IMR-90 (cell line): ENCODE results near the gene LRRC56. TPM values are rescaled to one million over a fixed set of nuclear protein-coding genes. Genes with fewer than 3 reads are reported as not detected.

ENCODE experiments used
- ATAC-seq: fragments of 200-7000 bp; cut with Tn5 transposase; 2 replicates; pipeline ENCODE4 v1.9.1; 2020; ENCODE audit warnings: low read depth, mild to moderate bottlenecking, moderate library complexity
- BruUV-seq: library from RNA; stranded (reverse); fragments of 400-500 nt; replicated peaks from 2 replicates; lab custom pipeline; 2021; lab: Mats Ljungman, UMichigan
- CTCF ChIA-PET: fragments of 300-600 bp; formaldehyde crosslinking; extraction: SDS; loops from one replicate; lab custom pipeline; 2021; ENCODE audit warnings: antibody characterized with exemption; lab: Yijun Ruan, JAX
- POLR2A ChIA-PET: fragments of 300-600 bp; sonication (Branson Sonifier 250); formaldehyde crosslinking; loops from one replicate; lab custom pipeline; 2022; ENCODE audit warnings: antibody characterized with exemption; ENCODE audit not compliant: unreplicated experiment; lab: Charles Lee
- DNase-seq: peaks from one replicate; pipeline ENCODE4 v3.0.0; 2013
- H2AFZ ChIP-seq: replicated peaks from 2 replicates; pipeline ENCODE3; 2013; ENCODE audit warnings: low read length, mild to moderate bottlenecking; ENCODE audit not compliant: poor library complexity
- H2AK5ac ChIP-seq: 2 replicates; pipeline ENCODE4 v1.6.1; 2013; ENCODE audit warnings: low read depth, low read length, inconsistent platforms
- H2AK9ac ChIP-seq: replicated peaks from 2 replicates; pipeline ENCODE3; 2013; ENCODE audit warnings: mild to moderate bottlenecking, low read depth, low read length, moderate library complexity; ENCODE audit not compliant: poor library complexity
- H2BK120ac ChIP-seq: 2 replicates; pipeline ENCODE4 v1.6.1; 2013; ENCODE audit warnings: low read depth, low read length, inconsistent platforms
- H2BK15ac ChIP-seq: 3 replicates; pipeline ENCODE4 v1.6.1; 2013; ENCODE audit warnings: low read depth, low read length, inconsistent platforms
- H2BK20ac ChIP-seq: 2 replicates; pipeline ENCODE4 v1.6.1; 2013; ENCODE audit warnings: low read depth, mild to moderate bottlenecking, inconsistent platforms, low read length, moderate library complexity
- H2BK5ac ChIP-seq: 2 replicates; pipeline ENCODE4 v1.6.1; 2013; ENCODE audit warnings: mild to moderate bottlenecking, low read depth, low read length, inconsistent platforms; ENCODE audit not compliant: poor library complexity, severe bottlenecking
- H3K14ac ChIP-seq: replicated peaks from 2 replicates; pipeline ENCODE4 v1.6.1; 2013; ENCODE audit warnings: low read depth, low read length, inconsistent platforms
- H3K18ac ChIP-seq: 2 replicates; pipeline ENCODE4 v1.6.1; 2013; ENCODE audit warnings: low read depth, low read length, control low read depth
- H3K23ac ChIP-seq: 2 replicates; pipeline ENCODE4 v1.6.1; 2013; ENCODE audit warnings: low read depth, low read length, inconsistent platforms
- H3K27ac ChIP-seq: 2 replicates; pipeline ENCODE4 v1.5.1; 2013; ENCODE audit warnings: mild to moderate bottlenecking, control low read depth, low read length; ENCODE audit not compliant: insufficient read depth
- H3K27me3 ChIP-seq: 2 replicates; pipeline ENCODE4 v1.6.1; 2013; ENCODE audit warnings: low read length; ENCODE audit not compliant: control insufficient read depth, insufficient read depth
- H3K36me3 ChIP-seq: 2 replicates; pipeline ENCODE4 v1.6.1; 2013; ENCODE audit warnings: low read length, mixed read lengths; ENCODE audit not compliant: control insufficient read depth, insufficient read depth
- H3K4ac ChIP-seq: 2 replicates; pipeline ENCODE4 v1.6.1; 2013; ENCODE audit warnings: low read depth, low read length, inconsistent platforms
- H3K4me1 ChIP-seq: 2 replicates; pipeline ENCODE4 v1.6.1; 2013; ENCODE audit warnings: low read length, mixed read lengths; ENCODE audit not compliant: control insufficient read depth, insufficient read depth
- H3K4me2 ChIP-seq: 2 replicates; pipeline ENCODE4 v1.6.1; 2013; ENCODE audit warnings: low read depth, mild to moderate bottlenecking, control low read depth, low read length, moderate library complexity
- H3K4me3 ChIP-seq: 2 replicates; pipeline ENCODE4 v1.5.1; 2013; ENCODE audit warnings: low read depth, mild to moderate bottlenecking, control low read depth, low read length, moderate library complexity; ENCODE audit not compliant: insufficient read depth
- H3K56ac ChIP-seq: 2 replicates; pipeline ENCODE4 v1.6.1; 2013; ENCODE audit warnings: low read length, inconsistent platforms; ENCODE audit not compliant: insufficient read depth; ENCODE audit errors: extremely low read depth
- H3K79me1 ChIP-seq, 2 experiments: 2 replicates each; pipeline ENCODE4 v1.6.1; 2013; ENCODE audit warnings: low read length in 2 of 2, inconsistent platforms in 1 of 2, low read depth in 1 of 2
- H3K9ac ChIP-seq: 2 replicates; pipeline ENCODE4 v1.6.1; 2013; ENCODE audit warnings: low read depth, low read length, control low read depth
- H3K9me1 ChIP-seq: 2 replicates; pipeline ENCODE4 v1.6.1; 2013; ENCODE audit warnings: low read length, inconsistent platforms; ENCODE audit not compliant: insufficient read depth
- H3K9me3 ChIP-seq: 2 replicates; pipeline ENCODE4 v1.6.1; 2013; ENCODE audit warnings: low read length; ENCODE audit not compliant: control insufficient read depth, insufficient read depth
- H4K20me1 ChIP-seq: 2 replicates; pipeline ENCODE4 v1.6.1; 2013; ENCODE audit warnings: low read length, inconsistent platforms; ENCODE audit not compliant: insufficient read depth
- H4K5ac ChIP-seq: 2 replicates; pipeline ENCODE4 v1.6.1; 2013; ENCODE audit warnings: mild to moderate bottlenecking, low read depth, low read length, control low read depth
- H4K8ac ChIP-seq, 2 experiments: 2 replicates each; pipeline ENCODE4 v1.6.1; 2013; ENCODE audit warnings: low read depth in 2 of 2, low read length in 2 of 2, control low read depth in 1 of 2, inconsistent platforms in 1 of 2
- H4K91ac ChIP-seq: 2 replicates; pipeline ENCODE4 v1.6.1; 2013; ENCODE audit warnings: low read depth, low read length, inconsistent platforms; ENCODE audit not compliant: insufficient read depth
- CHD1 ChIP-seq: IDR thresholded peaks from 2 replicates; pipeline ENCODE4 v1.6.1; 2012; ENCODE audit warnings: low read depth, low read length, improper control_type of control experiment
- CTCF ChIP-seq: conservative IDR thresholded peaks from 2 replicates; pipeline ENCODE4 v1.5.1; 2012; ENCODE audit warnings: mild to moderate bottlenecking, low read depth, low read length, improper control_type of control experiment
- FOS ChIP-seq: fragments of 150-350 bp; IDR thresholded peaks from 2 replicates; pipeline ENCODE4 v1.6.1; 2016; ENCODE audit warnings: low read depth, low read length
- MAZ ChIP-seq: IDR thresholded peaks from 2 replicates; pipeline ENCODE4 v1.6.1; 2012; ENCODE audit warnings: low read depth, mild to moderate bottlenecking, low read length, improper control_type of control experiment, moderate library complexity, borderline replicate concordance
- MXI1 ChIP-seq: IDR thresholded peaks from 2 replicates; pipeline ENCODE4 v1.6.1; 2012; ENCODE audit warnings: low read depth, mild to moderate bottlenecking, low read length, moderate library complexity, borderline replicate concordance
- NFE2L2 ChIP-seq: fragments of 150-350 bp; IDR thresholded peaks from 2 replicates; pipeline ENCODE4 v1.6.1; 2016; ENCODE audit warnings: low read depth, mild to moderate bottlenecking, low read length
- POLR2A ChIP-seq: IDR thresholded peaks from 2 replicates; pipeline ENCODE4 v1.6.1; 2012; ENCODE audit warnings: mild to moderate bottlenecking, low read depth, low read length
- RAD21 ChIP-seq: IDR thresholded peaks from 2 replicates; pipeline ENCODE4 v1.6.1; 2012; ENCODE audit warnings: low read length, improper control_type of control experiment
- RCOR1 ChIP-seq: IDR thresholded peaks from 2 replicates; pipeline ENCODE4 v1.6.1; 2012; ENCODE audit warnings: mild to moderate bottlenecking, low read length, improper control_type of control experiment; ENCODE audit not compliant: insufficient replicate concordance
- RFX5 ChIP-seq: IDR thresholded peaks from 2 replicates; pipeline ENCODE4 v1.8.0; 2012; ENCODE audit warnings: low read depth, mild to moderate bottlenecking, low read length, moderate library complexity
- SMC3 ChIP-seq: fragments of 150-350 bp; IDR thresholded peaks from 2 replicates; pipeline ENCODE4 v1.6.1; 2016; ENCODE audit warnings: low read depth, mild to moderate bottlenecking, antibody characterized with exemption, low read length, moderate library complexity
- WGBS, 2 experiments: methylation state at CpG; one replicate each; pipeline versions ENCODE4 v1.1.5 to v1.1.7; 2013; ENCODE audit warnings: missing lambda C conversion rate in 2 of 2; ENCODE audit not compliant: insufficient read length in 1 of 2; ENCODE audit errors: extremely low coverage in 2 of 2; 5-methylcytosine and 5-hydroxymethylcytosine counted together
- dilution Hi-C: fragments of 300-500 bp; cut with HindIII; formaldehyde crosslinking; loops from one replicate; pipeline ENCODE4 v1.14.3; 2018; ENCODE audit warnings: low sequenced_read_pairs; ENCODE audit not compliant: unreplicated experiment
- in situ Hi-C: fragments of 300-500 bp; cut with MboI; formaldehyde crosslinking; loops from 3 replicates; pipeline ENCODE4 v1.14.3; 2019; ENCODE audit warnings: low sequenced_read_pairs, inconsistent platforms, mixed read lengths
- intact Hi-C: fragments of 100-400 bp; cut with micrococcal nuclease; formaldehyde crosslinking; loops from 2 replicates; pipeline ENCODE4 v1.10.0; 2022
- polyA plus RNA-seq, 3 experiments: library from polyadenylated mRNA; depleted of rRNA; stranded (reverse); fragments of >200 nt; gene quantifications; 2 replicates each; pipeline ENCODE4 v1.2.3, GENCODE V29; 2012; ENCODE audit warnings: low replicate concordance in 1 of 3
- total RNA-seq: library from RNA; depleted of rRNA; stranded (reverse); fragments of >200 nt; gene quantifications from 2 replicates; pipeline ENCODE4 v1.2.3, GENCODE V29; 2012
- TF ChIP-seq, protein P1 (sequence below): fragments of 150-350 bp; IDR thresholded peaks from 2 replicates; pipeline ENCODE4 v1.6.1; 2016; ENCODE audit warnings: low read depth, mild to moderate bottlenecking, low read length, moderate library complexity, borderline replicate concordance
- TF ChIP-seq, protein P2 (sequence below): fragments of 150-350 bp; IDR thresholded peaks from 2 replicates; pipeline ENCODE4 v1.6.1; 2017; ENCODE audit warnings: mild to moderate bottlenecking, antibody characterized with exemption, low read length, low read depth

LRRC56 gene
- total and polyA plus RNA-seq, 2 of the 4 experiments (the other 2 are of a cell fraction): 0.36 to 1.3 TPM

- Histone ChIP-seq H3K4ac (peak overlapping the region; percentile 33; the same call in 1 of the 2 replicates), H2BK15ac (no peak overlapping the region), H3K18ac (no peak overlapping the region), H3K36me3 (peaks cover 7% of the 10 kb centered on the region), H3K4me2 (peak overlapping the region; percentile 65), H4K8ac (peak overlapping the region in 1 of 2 experiments; percentile 91; a peak in 2 of 4 replicates), H3K9ac (no peak overlapping the region), H3K27me3 (no peaks in the 10 kb centered on the region), H4K91ac (no peak overlapping the region; the same call in 1 of the 2 replicates), H3K14ac (0 out of 2 replicates have a peak overlapping the region, but pooled peaks have one; percentile 69), H4K20me1 (no peaks in the 10 kb centered on the region), H2AFZ (peak overlapping the region; percentile 90), H2AK5ac (peak overlapping the region; percentile 59; the same call in 1 of the 2 replicates), H3K23ac (peak overlapping the region; percentile 83; the same call in 1 of the 2 replicates), H2BK20ac (0 out of 2 replicates have a peak overlapping the region, but pooled peaks have one; percentile 10), H3K4me1 (no peaks in the 10 kb centered on the region), H3K9me3 (peaks cover 6% of the 10 kb centered on the region; the same call in 1 of the 2 replicates), H3K79me1 (peaks cover 0 to 3% of the 10 kb centered on the region in 2 experiments; a peak in 2 of 4 replicates), H3K56ac (no peak overlapping the region), H2AK9ac (peak overlapping the region; percentile 88), H4K5ac (peak overlapping the region; percentile 2; the same call in 1 of the 2 replicates), H2BK120ac (no peak overlapping the region), H3K27ac (no peak overlapping the region), H3K9me1 (peaks cover 3% of the 10 kb centered on the region; the same call in 1 of the 2 replicates), H3K4me3 (peak overlapping the region; percentile 22), H2BK5ac (peak overlapping the region; percentile 29)
- POLR2A ChIA-PET: no interaction called here
- ATAC-seq (peak; percentile 99), DNase-seq (peak; percentile 89)
- in situ Hi-C loops: no loop called here
- CTCF ChIA-PET: interaction anchor here (0.6 to 0.7 kb wide), 4 partner anchors 9 to 17 kb away, joined by 3 to 6 read pairs (median 3); no protein-coding TSS in a partner anchor
- 15% methylated on average over 25 of the region's 74 CpGs; no CpG with 5 or more reads in 1 of the 2 experiments for WGBS, 2 experiments
- no TSS peak for BruUV-seq
- intact Hi-C loops: loop anchor here (5.0 kb wide), 1 partner anchor 311 kb away; the partner anchor contains the start of genes BET1L and RIC8A
- dilution Hi-C loops: no loop called here
- TF ChIP-seq, protein P1, sequence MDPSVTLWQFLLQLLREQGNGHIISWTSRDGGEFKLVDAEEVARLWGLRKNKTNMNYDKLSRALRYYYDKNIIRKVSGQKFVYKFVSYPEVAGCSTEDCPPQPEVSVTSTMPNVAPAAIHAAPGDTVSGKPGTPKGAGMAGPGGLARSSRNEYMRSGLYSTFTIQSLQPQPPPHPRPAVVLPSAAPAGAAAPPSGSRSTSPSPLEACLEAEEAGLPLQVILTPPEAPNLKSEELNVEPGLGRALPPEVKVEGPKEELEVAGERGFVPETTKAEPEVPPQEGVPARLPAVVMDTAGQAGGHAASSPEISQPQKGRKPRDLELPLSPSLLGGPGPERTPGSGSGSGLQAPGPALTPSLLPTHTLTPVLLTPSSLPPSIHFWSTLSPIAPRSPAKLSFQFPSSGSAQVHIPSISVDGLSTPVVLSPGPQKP: no peak
- TF ChIP-seq FOS (peak; percentile 56), RCOR1 (peak; percentile 84), RFX5 (no peak), SMC3 (peak; percentile 67), MAZ (peak; percentile 92; the same call in 1 of the 2 replicates), RAD21 (peak; percentile 77), CTCF (peak; percentile 100; the same call in 1 of the 2 replicates), POLR2A (no peak), NFE2L2 (no peak; the same call in 1 of the 2 replicates), CHD1 (no peak), MXI1 (no peak)
- TF ChIP-seq, protein P2, sequence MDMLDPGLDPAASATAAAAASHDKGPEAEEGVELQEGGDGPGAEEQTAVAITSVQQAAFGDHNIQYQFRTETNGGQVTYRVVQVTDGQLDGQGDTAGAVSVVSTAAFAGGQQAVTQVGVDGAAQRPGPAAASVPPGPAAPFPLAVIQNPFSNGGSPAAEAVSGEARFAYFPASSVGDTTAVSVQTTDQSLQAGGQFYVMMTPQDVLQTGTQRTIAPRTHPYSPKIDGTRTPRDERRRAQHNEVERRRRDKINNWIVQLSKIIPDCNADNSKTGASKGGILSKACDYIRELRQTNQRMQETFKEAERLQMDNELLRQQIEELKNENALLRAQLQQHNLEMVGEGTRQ: peak; percentile 95
These were observed 18.7 kb upstream of the LRRC56 start for GRCh38 chr11:518463-519202.
